ENCODE results near the gene ILK.
A peak's percentile ranks its signal among the peaks of the same experiment; 100 is the strongest.

ILK gene

DNA sequence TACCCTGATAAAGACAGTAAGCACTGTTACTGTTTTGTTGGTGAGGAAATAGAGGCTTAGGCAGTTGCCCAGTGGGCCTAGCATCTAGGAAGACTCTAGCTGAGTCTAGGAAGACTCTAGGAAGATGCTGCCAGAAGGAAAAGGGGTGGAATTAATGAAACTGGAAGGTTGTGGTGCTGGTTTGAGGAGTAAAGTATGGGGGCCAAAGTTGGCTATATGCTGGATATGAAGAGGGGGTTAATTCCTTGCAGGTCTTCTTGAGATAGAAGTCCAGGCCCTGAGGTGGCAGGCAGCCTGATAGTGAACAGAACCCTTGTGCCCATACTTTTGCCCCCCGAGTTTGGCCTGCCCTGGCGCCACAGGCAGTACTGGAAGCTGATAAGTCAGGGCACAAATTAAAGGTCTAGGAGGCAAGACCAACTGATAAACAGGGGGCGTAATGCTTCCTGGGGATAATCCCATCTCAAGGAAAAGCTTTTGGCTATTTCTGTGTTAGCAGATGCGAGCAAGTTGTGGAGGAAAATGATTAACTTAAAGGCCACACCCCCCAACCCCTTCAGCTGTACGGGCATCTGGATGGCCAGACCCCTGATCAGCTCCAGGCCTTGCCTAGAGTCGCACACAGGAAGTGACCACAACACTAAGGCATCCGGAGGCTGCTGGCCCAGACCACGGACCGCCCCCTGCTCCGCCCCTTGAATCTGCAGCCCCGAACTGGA lies 3.1 kb downstream of the ILK start:
- DNase-seq (ENCODE audit: low read depth): no peak

GRCh38 chr11:6607190-6607795 lies 3.7 kb downstream of the ILK start:
- DNase-seq (ENCODE audit: low read depth): no peak

GRCh38 chr11:6608011-6608410 lies 4.4 kb downstream of the ILK start:
- DNase-seq (ENCODE audit: low read depth): no peak

DNA sequence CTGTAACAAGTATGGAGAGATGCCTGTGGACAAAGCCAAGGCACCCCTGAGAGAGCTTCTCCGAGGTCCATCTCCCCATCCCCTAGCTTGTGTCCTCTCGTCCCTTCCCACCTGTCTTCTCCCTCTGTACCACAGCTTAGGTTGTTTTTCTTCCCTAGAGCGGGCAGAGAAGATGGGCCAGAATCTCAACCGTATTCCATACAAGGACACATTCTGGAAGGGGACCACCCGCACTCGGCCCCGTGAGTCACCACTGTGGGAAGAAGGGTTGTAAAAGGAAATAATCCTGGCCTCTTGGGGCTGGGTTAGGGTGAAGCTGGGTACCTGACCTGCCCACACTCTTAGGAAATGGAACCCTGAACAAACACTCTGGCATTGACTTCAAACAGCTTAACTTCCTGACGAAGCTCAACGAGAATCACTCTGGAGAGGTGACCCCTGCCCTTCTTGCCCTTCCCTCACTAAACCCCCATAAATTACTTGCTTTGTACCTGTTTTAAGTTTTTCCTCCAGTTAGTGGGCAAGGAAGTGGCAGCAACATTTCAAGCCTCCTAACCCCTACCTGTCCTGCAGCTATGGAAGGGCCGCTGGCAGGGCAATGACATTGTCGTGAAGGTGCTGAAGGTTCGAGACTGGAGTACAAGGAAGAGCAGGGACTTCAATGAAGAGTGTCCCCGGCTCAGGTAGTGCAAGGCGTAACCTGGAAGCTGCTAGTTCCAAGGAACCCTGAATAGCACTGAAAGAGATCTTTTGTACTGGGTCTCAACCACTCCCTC lies 5.3 kb downstream of the ILK start:
- no peak for DNase-seq (ENCODE audit: low read depth)

DNA sequence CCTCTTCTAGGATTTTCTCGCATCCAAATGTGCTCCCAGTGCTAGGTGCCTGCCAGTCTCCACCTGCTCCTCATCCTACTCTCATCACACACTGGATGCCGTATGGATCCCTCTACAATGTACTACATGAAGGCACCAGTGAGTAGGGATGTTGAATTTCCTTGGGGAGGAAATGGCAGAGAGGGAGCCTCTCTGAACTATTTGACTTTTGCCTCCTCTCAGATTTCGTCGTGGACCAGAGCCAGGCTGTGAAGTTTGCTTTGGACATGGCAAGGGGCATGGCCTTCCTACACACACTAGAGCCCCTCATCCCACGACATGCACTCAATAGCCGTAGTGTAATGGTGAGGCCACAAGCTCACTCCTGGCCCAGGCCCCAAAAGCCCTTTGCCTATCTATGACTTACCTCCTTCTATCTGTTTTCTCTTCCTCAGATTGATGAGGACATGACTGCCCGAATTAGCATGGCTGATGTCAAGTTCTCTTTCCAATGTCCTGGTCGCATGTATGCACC lies 6.0 kb downstream of the ILK start:
- DNase-seq (ENCODE audit: low read depth): no peak

DNA sequence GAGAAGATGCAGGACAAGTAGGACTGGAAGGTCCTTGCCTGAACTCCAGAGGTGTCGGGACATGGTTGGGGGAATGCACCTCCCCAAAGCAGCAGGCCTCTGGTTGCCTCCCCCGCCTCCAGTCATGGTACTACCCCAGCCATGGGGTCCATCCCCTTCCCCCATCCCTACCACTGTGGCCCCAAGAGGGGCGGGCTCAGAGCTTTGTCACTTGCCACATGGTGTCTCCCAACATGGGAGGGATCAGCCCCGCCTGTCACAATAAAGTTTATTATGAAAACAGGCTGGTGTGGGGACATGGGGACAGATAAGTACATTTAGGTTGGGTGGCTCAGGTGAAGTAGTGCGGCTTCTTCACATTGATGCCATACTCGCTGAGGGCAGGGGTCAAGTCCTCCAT lies 7.0 kb downstream of the ILK start:
- no peak for DNase-seq (ENCODE audit: low read depth)

GRCh38 chr11:6611092-6611962 lies 7.8 kb downstream of the ILK start:
- DNase-seq (ENCODE audit: low read depth): peak; percentile 20

DNA sequence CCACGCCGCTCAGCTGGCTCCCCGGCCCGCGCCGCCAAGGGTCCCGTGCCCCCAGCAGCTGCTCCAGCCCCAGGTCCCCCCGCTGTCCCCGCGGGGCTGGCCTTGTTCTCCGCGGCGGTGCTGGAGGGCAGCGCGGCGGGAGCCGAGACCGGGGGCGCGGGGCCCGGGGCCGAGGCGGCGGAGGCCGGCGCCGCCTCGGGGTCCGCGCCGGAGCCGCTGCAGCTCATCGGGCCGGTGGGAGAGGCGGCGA lies 8.3 kb downstream of the ILK start:
- no peak for DNase-seq (ENCODE audit: low read depth)

GRCh38 chr11:6612213-6613041 lies 8.9 kb downstream of the ILK start, which contains the start of gene TAF10:
TSS of gene TAF10 (minus strand) at chr11:6612216. CDS start at chr11:6612189, 27 bp downstream.
- peak; percentile 92 for DNase-seq (ENCODE audit: low read depth)

GRCh38 chr11:6613496-6613895 lies 9.9 kb downstream of the ILK start:
- DNase-seq (ENCODE audit: low read depth): no peak

GRCh38 chr11:6614446-6614845 lies 10.9 kb downstream of the ILK start:
- no peak for DNase-seq (ENCODE audit: low read depth)

GRCh38 chr11:6615046-6615445 lies 11.5 kb downstream of the ILK start:
- no peak for DNase-seq (ENCODE audit: low read depth)

- no peak for DNase-seq (ENCODE audit: low read depth)
These were observed 12.5 kb downstream of the ILK start for GRCh38 chr11:6615882-6616585.

DNA sequence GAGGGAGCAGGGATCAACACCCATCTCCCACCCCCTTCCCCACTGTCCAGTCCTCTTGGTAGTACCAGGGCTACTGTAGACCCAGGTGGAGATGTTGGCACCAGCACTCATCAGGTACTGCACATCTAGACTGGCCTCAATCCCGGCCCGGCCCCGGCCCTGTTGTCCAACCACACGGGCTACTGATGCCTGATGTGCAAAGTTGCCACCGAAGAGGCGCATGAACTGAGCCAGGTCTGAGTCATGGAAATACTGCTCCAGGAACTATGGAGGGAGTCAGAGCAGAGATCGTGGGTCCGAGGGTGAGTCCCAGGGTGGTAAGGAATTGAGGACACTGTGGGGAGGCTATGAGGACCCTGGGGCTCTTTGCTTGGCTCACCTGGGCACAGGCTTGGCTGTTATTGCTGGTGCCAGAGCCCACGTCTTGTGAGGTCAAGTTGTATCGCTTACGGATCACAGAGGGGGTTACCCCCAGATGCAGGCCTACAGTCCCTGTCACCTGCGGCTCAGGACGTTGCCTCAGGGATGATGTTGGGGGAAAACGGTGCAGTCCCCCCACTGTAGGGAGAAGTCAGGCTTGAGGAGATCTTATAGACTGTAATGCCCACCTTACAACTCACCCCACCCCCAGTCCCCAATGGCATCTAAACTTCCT lies 13.1 kb downstream of the ILK start:
- DNase-seq (ENCODE audit: low read depth): no peak

DNA sequence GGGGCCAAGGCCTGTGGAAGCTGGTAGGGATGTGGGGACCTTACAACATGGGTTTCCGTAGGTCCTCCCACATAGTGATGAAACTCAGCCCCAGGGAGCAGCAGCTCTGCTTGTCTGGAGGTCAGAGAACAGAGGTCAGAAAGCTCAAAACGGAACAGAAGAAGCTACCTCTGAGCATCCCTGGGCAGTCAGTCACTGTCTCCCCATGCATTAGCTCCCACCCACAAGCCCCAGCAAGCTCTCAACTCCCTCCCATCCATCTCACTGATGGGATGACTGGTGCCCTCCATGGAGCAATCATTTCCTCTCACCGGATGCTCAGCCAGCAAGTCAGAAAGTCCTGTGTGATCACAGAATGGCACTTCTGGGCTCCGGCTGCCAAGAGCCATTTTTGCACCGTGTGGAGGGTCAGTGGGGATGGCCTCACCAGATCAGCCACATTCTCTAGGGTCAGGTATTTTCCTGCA lies 13.8 kb downstream of the ILK start:
- no peak for DNase-seq (ENCODE audit: low read depth)

DNA sequence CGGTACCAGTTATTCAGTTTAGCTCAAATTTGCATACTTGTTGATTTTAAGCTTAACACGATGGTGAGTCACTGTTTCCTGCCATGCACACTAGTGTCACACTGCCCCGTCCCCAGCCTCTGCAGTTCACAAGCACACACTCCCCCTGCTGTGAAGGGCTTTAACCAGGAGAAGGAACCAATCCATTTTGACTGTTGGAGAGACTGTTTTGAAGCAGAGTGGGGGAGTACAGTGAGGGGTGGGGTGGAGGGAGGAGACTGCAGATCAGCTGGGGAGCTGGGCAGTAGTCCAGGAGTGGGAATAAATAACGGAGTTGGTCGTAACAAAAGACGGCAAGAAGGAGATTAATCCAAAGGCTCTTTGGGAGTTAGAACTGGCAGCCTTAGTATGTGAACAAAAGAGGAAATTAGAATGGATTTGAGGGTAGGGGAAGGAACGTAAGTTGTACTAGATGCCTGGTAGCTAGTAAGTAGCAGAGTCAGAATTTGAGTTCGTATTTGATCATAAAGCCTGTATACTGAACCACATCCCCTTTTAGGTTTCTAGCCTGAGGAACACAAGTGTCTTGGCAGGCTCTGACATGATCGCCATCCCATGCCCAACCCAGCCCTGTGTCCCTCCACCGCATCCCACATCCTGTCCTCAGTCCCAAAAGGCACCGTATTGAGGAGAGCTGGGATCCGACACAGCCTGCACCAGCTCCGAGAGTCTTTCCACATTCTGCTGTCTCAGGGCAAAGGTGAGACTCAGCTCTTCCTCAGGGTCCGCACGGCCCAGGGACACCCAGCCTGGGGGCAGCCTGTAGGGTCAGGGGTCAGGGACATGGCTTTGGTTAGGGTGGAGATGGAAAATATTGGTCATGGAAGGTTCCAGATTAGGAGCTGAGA lies 14.8 kb downstream of the ILK start:
- DNase-seq (ENCODE audit: low read depth): peak; percentile 60

DNA sequence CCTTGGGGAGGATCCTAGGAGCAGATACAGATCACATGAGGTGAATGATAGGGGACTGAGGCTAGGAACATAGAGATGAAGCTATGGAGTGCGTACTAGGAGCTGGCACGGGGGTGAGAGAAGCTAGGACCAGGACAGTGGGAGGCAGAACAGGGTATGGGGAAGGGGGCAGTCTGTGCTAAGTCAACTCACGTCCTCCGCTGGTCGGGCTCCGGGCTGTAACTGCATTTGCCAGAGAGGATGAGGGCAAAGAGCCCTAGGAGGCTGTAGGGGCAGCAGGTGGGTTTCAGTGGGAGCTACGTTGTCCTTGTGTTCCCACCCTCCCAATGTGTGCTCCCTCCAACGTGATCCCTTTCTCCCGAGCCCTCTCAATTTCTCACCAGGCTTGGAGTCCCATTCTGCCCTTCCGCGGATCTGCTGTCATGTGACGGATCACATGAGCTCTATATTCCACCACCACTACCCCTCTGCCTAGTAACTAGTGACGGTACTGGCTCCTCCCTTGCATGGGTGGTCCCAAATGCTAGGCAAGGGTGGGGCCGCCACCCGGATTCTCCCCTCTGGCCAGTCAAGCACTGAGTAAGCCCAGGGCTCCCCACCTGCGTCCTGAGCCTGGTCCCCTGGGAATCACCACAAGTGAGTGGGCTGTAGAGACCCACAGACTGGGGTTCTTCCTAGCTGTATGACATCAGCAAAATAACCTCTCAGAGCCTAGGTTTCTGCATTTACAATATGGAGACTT lies 15.6 kb downstream of the ILK start, which contains the start of gene TPP1:
Gene TPP1, minus strand, starts transcription at position 419 of the 742 bp plus-strand sequence. Its CDS starts 22 bp downstream, at position 397.
- peak; percentile 86 for DNase-seq (ENCODE audit: low read depth)

GRCh38 chr11:6620636-6621035 lies 17.1 kb downstream of the ILK start:
- no peak for DNase-seq (ENCODE audit: low read depth)

All from T follicular helper cell (primary cell).